Tibial artery (tissue), 4 donors: ENCODE measurements around the gene SMIM33.
A peak's percentile ranks its signal among the peaks of the same experiment; 100 is the strongest.

ENCODE experiments used
- DNase-seq, 2 donors: peaks; one replicate each; pipeline ENCODE4 v3.0.0-alpha.2; 2019
- H3K27ac ChIP-seq, 2 donors: fragments of 200-600 bp; sonication (generic) in 1 of 2; 1 replicate in 1 of 2; 2 replicates in 1 of 2; pipeline ENCODE4 v1.5.1; 2018 to 2019; ENCODE audit warnings: mild to moderate bottlenecking in 1 of 2
- H3K27me3 ChIP-seq, 2 donors: fragments of 200-600 bp; sonication (generic) in 1 of 2; one replicate each; pipeline versions ENCODE4 v1.5.1 to v1.6.0; 2016 to 2019
- H3K36me3 ChIP-seq, 3 donors: fragments of 200-600 bp; sonication (generic) in 2 of 3; one replicate each; pipeline ENCODE4 v1.5.1; 2016 to 2019; ENCODE audit warnings: mild to moderate bottlenecking in 2 of 3
- H3K4me1 ChIP-seq, 4 donors: fragments of 200-600 bp; sonication (generic) in 2 of 4; 1 replicate in 3 of 4; 2 replicates in 1 of 4; pipeline ENCODE4 v1.5.1; 2016 to 2019
- H3K4me3 ChIP-seq, 2 donors: fragments of 200-600 bp; sonication (generic) in 1 of 2; 1 replicate in 1 of 2; 2 replicates in 1 of 2; pipeline ENCODE4 v1.5.1; 2018 to 2019; ENCODE audit warnings: mild to moderate bottlenecking in 2 of 2
- H3K9me3 ChIP-seq, 3 donors: fragments of 200-600 bp; sonication (generic) in 1 of 3; one replicate each; pipeline ENCODE4 v1.5.1; 2016 to 2019
- CTCF ChIP-seq, 2 experiments: fragments of 200-600 bp in 1 of 2; fragments of 450-650 bp in 1 of 2; IDR thresholded peaks; one replicate each; pipeline ENCODE4 v1.5.1; 2017 to 2019; ENCODE audit warnings: antibody characterized with exemption in 2 of 2, mild to moderate bottlenecking in 1 of 2, moderate library complexity in 1 of 2
- intact Hi-C: fragments of 100-400 bp; cut with DNase I; formaldehyde crosslinking; loops from one replicate; pipeline ENCODE4 v1.15.0; 2023; ENCODE audit warnings: low total_unique reads

Gene SMIM33

DNA sequence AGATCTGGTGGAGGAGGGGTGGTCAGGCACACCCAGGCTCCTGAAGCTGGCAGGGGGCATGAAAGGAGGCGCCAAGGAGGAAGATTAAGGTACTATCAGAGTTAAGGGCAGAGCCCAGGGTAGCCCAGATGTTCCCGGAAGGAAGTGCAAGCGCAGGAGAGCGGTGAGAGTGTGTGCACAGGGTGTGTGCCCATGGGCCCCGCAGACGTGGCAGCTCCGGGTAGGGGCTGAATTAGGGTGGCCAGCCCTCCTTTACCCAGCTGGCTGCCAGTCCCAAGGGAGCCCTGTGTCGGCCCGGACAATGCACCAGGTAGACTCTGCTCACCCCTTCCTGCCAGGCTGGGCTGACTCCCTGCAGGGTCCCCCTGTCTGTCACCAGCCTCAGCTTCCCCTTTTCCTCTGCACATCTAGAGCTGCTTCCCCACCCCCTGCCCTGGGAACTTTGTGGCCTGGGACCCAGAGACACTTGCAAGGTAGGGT is at the start of gene SMIM33:
TSS of gene SMIM33 (plus strand) at position 184 of the 480 bp plus-strand sequence. CDS start at position 302, 118 bp downstream.
- H3K9me3 ChIP-seq = no peaks in the 10 kb centered on the region
- intact Hi-C loops = no loop called here
- H3K4me3 ChIP-seq = no peak within 1 kb of the TSS
- H3K27me3 ChIP-seq = no peaks in the 10 kb centered on the region
- DNase-seq = no peak
- no peaks in the 10 kb centered on the region for H3K4me1 ChIP-seq
- no peak within 1 kb of the TSS for H3K27ac ChIP-seq
- TF ChIP-seq CTCF (IDR thresholded peaks at IDR 0.05) = no peak
- H3K36me3 ChIP-seq = peaks cover 0 to 11% (median 11%) of the 10 kb centered on the region in 3 donors

- no peak overlapping the region for H3K4me3 ChIP-seq
- no peaks in the 10 kb centered on the region for H3K9me3 ChIP-seq
- no peaks in the 10 kb centered on the region for H3K27me3 ChIP-seq
- peak in 1 of 2 donors; percentile 43 for DNase-seq
- no peak overlapping the region for H3K27ac ChIP-seq
- peak; percentile 82 for TF ChIP-seq CTCF (IDR thresholded peaks at IDR 0.05)
- intact Hi-C loops = loop anchor here (2.0 kb wide), 1 partner anchor 90 kb away; no protein-coding TSS in a partner anchor
- H3K4me1 ChIP-seq = peaks cover 0 to 29% (median 6%) of the 10 kb centered on the region in 4 donors
- H3K36me3 ChIP-seq = peaks cover 6 to 54% (median 48%) of the 10 kb centered on the region in 3 donors
These were observed 48.4 kb upstream of the SMIM33 start for GRCh38 chr5:139422307-139422893.

DNA sequence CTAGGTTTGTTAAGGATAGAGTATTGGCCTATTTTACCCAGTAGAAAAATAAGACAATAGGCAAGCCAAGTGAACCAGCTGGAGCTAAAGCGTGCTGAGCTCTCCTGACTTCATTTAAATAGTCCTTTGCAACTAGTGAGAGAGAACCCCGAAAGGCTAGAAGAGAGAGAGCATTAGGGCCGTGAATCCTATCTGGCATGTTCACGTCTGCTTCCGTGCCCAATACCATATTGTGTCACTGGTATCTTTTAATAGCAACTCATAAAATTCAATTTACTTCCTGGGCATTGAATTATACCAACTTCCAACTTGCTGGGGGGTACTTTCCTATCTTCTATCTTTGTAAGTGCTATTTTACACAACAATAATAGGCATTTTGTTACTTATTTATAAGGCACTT is 45.3 kb upstream of the SMIM33 start:
- TF ChIP-seq CTCF (IDR thresholded peaks at IDR 0.05) = no peak
- no peak for DNase-seq
- Histone ChIP-seq H3K36me3 (peaks cover 6 to 49% (median 45%) of the 10 kb centered on the region in 3 donors), H3K27ac (no peak overlapping the region), H3K27me3 (no peaks in the 10 kb centered on the region), H3K4me3 (no peak overlapping the region), H3K4me1 (peaks cover 0 to 16% (median 0%) of the 10 kb centered on the region in 4 donors), H3K9me3 (no peaks in the 10 kb centered on the region)
- intact Hi-C loops = no loop called here

DNA sequence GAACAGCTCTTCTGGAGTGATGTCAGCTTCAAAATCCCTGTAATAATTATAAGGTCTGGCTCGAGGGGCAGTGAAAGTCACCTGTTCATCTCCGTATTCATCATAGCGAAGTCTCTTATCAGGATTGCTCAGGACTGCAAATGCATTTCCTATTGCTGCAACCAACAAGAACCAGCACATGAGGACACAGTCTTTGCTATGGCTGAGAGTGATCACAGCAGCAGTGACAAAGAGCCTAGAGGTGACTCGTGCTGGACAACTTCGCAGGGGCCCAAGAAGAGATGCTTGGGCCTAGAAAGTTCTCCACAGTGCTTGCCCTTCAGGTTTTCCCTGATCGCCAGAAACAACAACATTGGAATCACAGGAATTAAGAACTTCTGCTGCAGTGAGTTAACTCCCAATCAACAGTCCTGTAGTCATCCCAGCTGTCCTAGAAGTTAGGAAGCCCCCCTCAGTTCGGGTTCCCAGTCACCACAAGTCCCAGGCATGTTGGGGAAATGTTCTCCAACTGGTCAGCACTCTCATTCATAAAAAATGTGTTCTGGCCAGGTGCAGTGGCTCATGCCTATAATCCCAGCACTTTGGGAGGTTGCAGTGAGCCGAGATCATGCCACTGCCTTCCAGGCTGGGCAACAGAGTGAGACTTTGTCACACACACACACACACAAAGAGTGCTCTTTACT is 44.5 kb upstream of the SMIM33 start:
- H3K27me3 ChIP-seq = no peaks in the 10 kb centered on the region
- H3K4me3 ChIP-seq = no peak overlapping the region
- TF ChIP-seq CTCF (IDR thresholded peaks at IDR 0.05) = no peak
- H3K36me3 ChIP-seq = peaks cover 10 to 53% (median 41%) of the 10 kb centered on the region in 3 donors
- no peaks in the 10 kb centered on the region for H3K9me3 ChIP-seq
- peak overlapping the region in 1 of 2 donors; percentile 56 for H3K27ac ChIP-seq
- intact Hi-C loops = no loop called here
- no peak for DNase-seq
- peaks cover 0 to 16% (median 0%) of the 10 kb centered on the region in 4 donors for H3K4me1 ChIP-seq

GRCh38 chr5:139430015-139430414 is 40.8 kb upstream of the SMIM33 start:
- H3K9me3 ChIP-seq = no peaks in the 10 kb centered on the region
- intact Hi-C loops = no loop called here
- no peaks in the 10 kb centered on the region for H3K27me3 ChIP-seq
- H3K4me3 ChIP-seq = no peak overlapping the region
- H3K4me1 ChIP-seq = peaks cover 0 to 16% (median 0%) of the 10 kb centered on the region in 4 donors
- no peak for TF ChIP-seq CTCF (IDR thresholded peaks at IDR 0.05)
- H3K36me3 ChIP-seq = peaks cover 25 to 74% (median 38%) of the 10 kb centered on the region in 3 donors
- no peak for DNase-seq
- no peak overlapping the region for H3K27ac ChIP-seq
